Central memory CD4-positive, alpha-beta T cell (primary cell): ENCODE results near the gene C6orf136.

ENCODE experiments used
- DNase-seq: peaks from one replicate; pipeline ENCODE4 v3.0.0; 2022

The C6orf136 gene

DNA sequence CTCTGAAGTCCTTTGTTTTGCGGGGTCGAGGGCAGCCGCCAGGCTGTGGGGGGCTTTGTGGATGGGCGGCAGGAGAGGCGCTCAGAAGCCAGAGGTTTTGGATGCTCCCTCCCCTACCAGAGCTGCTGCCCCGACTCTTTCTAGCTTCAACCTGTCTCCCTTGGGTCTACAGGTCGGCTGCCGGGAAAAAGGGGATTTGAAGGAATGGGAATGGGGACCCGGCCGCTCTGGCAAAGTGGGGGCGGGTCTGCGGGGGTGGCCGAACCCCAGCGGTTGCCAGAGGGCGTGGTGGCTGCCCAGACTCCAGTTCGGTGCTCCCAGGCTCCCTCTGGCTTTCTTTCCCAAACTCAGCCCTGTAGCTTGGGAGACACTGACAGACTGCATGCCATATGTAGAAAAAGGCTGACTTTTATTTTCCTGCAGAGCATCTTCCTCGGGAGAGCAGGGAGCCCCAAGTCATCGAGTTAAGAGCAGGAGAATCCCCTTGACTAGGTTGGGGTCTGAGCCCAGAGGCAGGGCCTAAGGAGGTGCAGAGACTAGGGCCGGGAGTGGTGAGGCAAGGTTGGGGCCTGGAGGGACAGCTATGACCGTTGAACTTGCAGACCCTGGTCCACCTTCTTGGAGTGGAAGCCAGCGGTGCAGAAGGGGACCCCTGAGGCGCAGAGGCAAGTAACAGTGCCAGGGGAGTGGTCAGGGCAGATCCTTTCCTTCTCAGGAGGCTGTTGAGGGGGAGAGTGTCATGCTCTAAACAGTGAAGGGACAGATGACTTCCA is 40.9 kb downstream of the C6orf136 start:
- no peak for DNase-seq

DNA sequence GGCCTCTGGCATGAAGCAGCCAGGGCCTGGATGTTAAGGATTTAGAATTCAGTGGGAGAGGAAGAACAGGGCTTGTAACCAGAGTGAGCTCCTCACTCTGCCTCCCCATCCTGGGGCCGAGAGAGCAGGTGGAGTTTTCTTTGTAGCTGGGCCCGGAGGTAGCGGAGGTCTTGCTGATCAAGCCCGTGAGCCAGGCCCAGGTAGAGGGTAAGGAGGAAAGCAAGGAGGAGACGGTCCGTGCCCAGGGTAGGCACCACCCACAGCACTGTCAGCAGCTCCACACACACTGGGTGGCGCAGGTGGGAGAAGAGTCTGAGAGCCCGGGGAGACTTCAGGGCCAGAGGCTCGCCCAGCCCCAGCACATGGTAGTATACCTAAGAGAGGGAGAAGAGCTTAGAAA is 41.6 kb downstream of the C6orf136 start:
- DNase-seq: no peak

DNA sequence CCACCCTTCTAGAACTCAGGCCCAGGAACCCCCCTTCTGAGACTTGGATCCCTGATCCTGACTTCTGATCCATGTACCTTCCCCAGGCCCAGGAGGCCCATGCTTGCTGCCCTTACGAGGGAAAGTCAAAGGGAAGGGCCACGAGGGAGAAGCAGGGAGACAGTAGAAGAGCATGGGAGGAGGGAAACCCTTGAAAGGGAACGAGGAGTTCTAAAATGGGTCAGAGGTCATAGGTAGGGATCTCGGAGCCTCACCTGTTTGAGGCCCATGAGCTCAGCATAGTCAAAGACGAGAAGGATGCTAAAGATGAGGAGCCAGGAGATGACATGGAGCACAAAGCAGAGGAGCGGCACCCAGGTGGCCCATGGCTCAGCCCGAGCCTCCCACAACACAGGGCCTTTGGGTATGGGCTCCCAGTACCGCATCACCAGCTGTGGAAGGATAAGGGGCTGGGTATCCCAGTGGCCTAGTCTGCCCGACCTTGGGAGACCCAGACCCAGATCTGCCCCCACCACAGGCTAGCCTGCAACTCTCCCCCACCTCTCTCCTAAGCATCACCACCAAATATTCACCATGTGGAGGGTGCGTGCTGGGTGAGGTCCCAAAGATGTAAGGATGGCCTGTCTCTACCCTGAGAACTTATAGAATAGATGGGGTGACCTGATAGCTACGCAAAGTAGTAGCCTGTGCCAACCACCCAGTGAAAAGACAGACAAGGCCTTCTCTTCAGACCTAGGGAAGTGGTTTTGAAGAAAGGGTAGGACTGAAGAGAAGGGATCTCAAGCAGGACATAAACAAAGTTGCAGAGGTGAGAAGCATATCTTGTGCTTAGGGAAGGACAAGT is 42.3 kb downstream of the C6orf136 start:
- DNase-seq: no peak

DNA sequence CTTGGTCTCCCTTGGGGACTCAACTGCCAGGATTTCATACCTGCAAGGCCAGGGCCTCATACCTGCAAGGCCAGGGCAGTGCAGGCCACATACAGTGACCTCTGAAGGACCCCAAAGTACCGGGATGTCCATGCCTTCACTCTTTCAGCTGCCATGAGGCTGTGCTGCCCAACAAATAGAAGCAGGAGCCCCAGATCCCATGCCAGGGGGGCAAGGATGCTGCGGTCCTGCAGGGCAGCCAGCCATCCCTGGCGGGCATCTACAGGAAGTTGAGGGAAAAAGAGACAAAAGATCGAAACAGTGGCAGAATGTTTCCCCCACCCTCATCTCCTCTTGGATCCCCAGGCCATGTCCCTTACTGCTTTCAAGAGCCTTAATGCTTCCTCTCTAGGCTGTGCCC is 43.1 kb downstream of the C6orf136 start:
- DNase-seq: no peak

DNA sequence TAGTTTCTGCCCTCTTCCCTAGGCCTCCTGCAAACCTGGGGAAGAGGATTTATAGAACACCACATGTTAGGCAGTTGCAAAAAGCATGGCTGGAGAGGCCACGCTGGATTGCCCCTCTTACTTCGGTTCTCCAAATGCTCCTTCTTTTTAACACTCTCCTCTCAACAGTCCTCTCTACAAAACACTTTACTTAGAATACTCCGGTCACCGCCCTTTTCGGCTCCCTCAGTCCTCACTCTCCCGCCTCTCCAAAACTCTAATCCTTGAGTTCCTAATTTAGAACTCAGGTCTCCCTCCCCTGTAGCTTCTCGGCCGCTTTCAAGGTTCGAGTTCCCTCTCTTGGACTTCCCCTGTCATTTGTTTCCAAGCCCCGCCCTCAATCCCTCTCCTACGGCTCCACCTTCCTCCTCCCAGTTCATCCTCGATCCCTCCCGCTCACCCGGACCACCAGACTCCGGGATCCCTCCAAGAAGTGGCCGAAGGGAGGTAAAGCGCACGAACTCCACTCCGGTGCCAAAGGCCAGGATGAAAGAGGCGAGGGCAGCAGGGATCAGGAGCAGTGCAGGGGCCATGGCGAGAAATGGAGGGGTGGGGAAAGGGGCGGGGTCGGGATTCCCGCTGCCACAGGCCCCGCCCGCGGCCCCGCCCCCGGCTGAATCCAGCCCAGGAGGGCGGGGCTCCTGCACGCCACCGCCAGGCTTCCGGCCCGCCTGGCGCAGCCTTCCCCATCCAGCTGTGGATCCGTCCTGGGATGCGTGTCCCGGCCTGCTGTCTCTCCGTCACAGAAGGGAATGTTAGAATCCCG is 43.7 kb downstream of the C6orf136 start, which contains the start of gene NRM:
Gene NRM, minus strand, starts transcription at position 582 of the 805 bp plus-strand sequence. Its CDS starts 10 bp downstream, at position 572.
- peak; percentile 52 for DNase-seq

DNA sequence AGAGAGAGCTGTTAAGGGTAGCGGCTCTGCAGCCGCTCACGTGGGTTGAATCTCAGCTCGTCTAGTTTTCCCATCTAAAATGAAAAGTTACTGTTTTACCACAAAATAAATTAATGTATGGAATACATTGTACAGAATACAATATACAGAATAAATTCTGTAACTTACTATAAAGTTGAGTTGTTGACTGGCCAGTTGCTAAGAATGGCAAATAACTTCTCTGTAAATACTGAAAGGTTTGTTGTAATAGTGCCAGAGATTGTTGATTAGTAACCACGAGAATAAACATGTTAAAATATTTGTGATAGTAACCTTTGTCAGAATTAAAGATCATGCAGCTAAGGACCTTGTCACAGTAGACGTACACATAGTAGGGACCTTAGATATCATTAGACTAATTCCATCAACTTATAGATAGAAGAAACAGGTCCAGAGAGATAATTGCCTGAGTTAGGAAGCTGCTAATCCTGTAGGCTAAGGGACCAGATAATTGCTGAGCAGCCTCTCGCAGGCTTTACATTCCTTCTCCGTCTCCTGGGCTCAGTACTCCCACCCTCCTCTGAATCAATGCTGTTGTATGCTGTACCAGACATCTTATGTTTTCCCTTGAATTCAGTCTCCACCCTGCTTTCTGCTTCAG is 44.4 kb downstream of the C6orf136 start:
- no peak for DNase-seq

DNA sequence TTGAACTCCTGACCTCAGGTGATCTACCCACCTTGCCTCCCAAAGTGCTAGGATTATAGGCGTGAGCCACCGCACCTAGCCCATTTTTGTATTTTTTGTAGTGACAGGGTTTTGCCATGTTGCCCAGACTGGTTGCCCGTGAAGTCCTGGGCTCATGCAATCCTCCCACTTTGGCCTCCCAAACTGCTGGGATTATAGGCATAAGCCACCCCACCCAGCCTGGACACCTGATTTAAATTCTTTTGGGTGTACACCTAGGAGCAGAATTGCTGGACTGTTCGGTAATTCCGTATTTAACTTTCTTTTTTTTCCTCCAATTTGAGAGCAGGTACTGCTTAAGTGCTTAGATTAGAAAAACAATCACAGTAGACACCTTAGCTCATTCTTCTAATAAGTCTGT is 49.5 kb downstream of the C6orf136 start:
- no peak for DNase-seq

DNA sequence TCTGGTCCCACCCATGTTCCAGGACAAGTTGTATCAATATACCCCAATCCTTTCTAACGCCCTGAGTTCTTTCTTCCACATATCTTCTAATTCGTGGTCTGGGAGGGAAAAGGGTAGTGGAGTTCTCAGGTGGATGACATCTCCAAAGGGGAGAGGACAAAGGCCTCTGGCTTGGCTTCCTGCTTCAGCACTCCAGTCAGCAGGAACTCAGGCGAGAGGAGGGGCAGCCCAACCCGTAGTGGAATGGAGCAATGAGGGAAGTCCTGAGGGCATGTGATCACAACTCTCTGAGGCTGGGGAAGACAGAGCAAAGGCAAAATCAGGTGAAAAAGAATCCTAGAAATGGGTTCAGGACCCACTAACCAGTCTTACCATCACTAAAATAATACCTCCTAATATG is 53.4 kb downstream of the C6orf136 start:
- no peak for DNase-seq
